ENCODE data around the gene ZNF169.

The ZNF169 gene

GRCh38 chr9:94259077-94259862 is at the start of gene ZNF169:
Gene ZNF169 (plus strand): TSS chr9:94259298. CDS start chr9:94278813, 19,515 bp downstream.
- H3K4me3 ChIP-seq (IDR thresholded peaks at IDR 0.05; ENCODE audit: insufficient read depth, low read depth, low read length), result no peak within 1 kb of the TSS
- no peaks in the 10 kb centered on the region for H4K20me1 ChIP-seq (ENCODE audit: insufficient read depth)
- H3K79me2 ChIP-seq (ENCODE audit: insufficient read depth, low read depth), result peaks cover 36% of the 10 kb centered on the region
- H3K4me1 ChIP-seq (ENCODE audit: low read depth, poor library complexity, severe bottlenecking), result peaks cover 3% of the 10 kb centered on the region
- no peaks in the 10 kb centered on the region for H3K27me3 ChIP-seq (ENCODE audit: insufficient read depth, low read depth)
- H3K36me3 ChIP-seq (ENCODE audit: insufficient read depth), result no peaks in the 10 kb centered on the region
- 0 out of 2 replicates have a peak within 1 kb of the TSS, but pooled peaks have one; percentile 21 for H3K27ac ChIP-seq
- TF ChIP-seq CTCF (conservative IDR thresholded peaks at IDR 0.05; ENCODE audit: low read depth, low read length), result no peak
- peak within 1 kb of the TSS; percentile 97 for H2AFZ ChIP-seq (ENCODE audit: low read depth)
- peak within 1 kb of the TSS; percentile 63; the same call in 1 of the 2 replicates for H3K9ac ChIP-seq
- H3K4me2 ChIP-seq, result peak within 1 kb of the TSS; percentile 92

- no peak for TF ChIP-seq CTCF (conservative IDR thresholded peaks at IDR 0.05; ENCODE audit: low read depth, low read length)
- Histone ChIP-seq H3K27ac (no peak overlapping the region), H3K4me1 (ENCODE audit: low read depth, poor library complexity, severe bottlenecking) (no peaks in the 10 kb centered on the region)
Observed at GRCh38 chr9:94210616-94211603, 48.2 kb upstream of the ZNF169 start.

GRCh38 chr9:94212091-94212490 is 47.0 kb upstream of the ZNF169 start:
- Histone ChIP-seq H4K20me1 (ENCODE audit: insufficient read depth) (no peaks in the 10 kb centered on the region), H3K9ac (no peak overlapping the region), H3K36me3 (ENCODE audit: insufficient read depth) (no peaks in the 10 kb centered on the region), H3K27ac (no peak overlapping the region), H3K4me3 (IDR thresholded peaks at IDR 0.05; ENCODE audit: insufficient read depth, low read depth, low read length) (no peak overlapping the region), H3K79me2 (ENCODE audit: insufficient read depth, low read depth) (no peaks in the 10 kb centered on the region), H3K4me1 (ENCODE audit: low read depth, poor library complexity, severe bottlenecking) (no peaks in the 10 kb centered on the region), H3K4me2 (no peak overlapping the region), H2AFZ (ENCODE audit: low read depth) (no peak overlapping the region), H3K27me3 (ENCODE audit: insufficient read depth, low read depth) (no peaks in the 10 kb centered on the region)
- no peak for TF ChIP-seq CTCF (conservative IDR thresholded peaks at IDR 0.05; ENCODE audit: low read depth, low read length)

More at GRCh38 chr9:94210616-94211603, 48.2 kb upstream of the ZNF169 start:
- no peaks in the 10 kb centered on the region for H4K20me1 ChIP-seq (ENCODE audit: insufficient read depth)
- no peaks in the 10 kb centered on the region for H3K27me3 ChIP-seq (ENCODE audit: insufficient read depth, low read depth)
- H3K36me3 ChIP-seq (ENCODE audit: insufficient read depth), result no peaks in the 10 kb centered on the region
- no peak overlapping the region for H2AFZ ChIP-seq (ENCODE audit: low read depth)
- no peak overlapping the region for H3K4me3 ChIP-seq (IDR thresholded peaks at IDR 0.05; ENCODE audit: insufficient read depth, low read depth, low read length)
- no peak overlapping the region for H3K4me2 ChIP-seq
- no peaks in the 10 kb centered on the region for H3K79me2 ChIP-seq (ENCODE audit: insufficient read depth, low read depth)
- H3K9ac ChIP-seq, result no peak overlapping the region

GRCh38 chr9:94212531-94212930 is 46.6 kb upstream of the ZNF169 start:
- no peaks in the 10 kb centered on the region for H3K4me1 ChIP-seq (ENCODE audit: low read depth, poor library complexity, severe bottlenecking)

More at GRCh38 chr9:94212531-94212930, 46.6 kb upstream of the ZNF169 start:
- H3K79me2 ChIP-seq (ENCODE audit: insufficient read depth, low read depth), result no peaks in the 10 kb centered on the region
- H3K36me3 ChIP-seq (ENCODE audit: insufficient read depth), result no peaks in the 10 kb centered on the region
- no peak overlapping the region for H3K4me3 ChIP-seq (IDR thresholded peaks at IDR 0.05; ENCODE audit: insufficient read depth, low read depth, low read length)
- no peaks in the 10 kb centered on the region for H3K27me3 ChIP-seq (ENCODE audit: insufficient read depth, low read depth)
- no peak overlapping the region for H3K9ac ChIP-seq
- no peak overlapping the region for H3K4me2 ChIP-seq
- no peak overlapping the region for H3K27ac ChIP-seq
- H2AFZ ChIP-seq (ENCODE audit: low read depth), result no peak overlapping the region
- no peaks in the 10 kb centered on the region for H4K20me1 ChIP-seq (ENCODE audit: insufficient read depth)
- no peak for TF ChIP-seq CTCF (conservative IDR thresholded peaks at IDR 0.05; ENCODE audit: low read depth, low read length)

Data from KMS-11 (cell line).